A549 (cell line): ENCODE measurements around the gene RGL4. TPM values are rescaled to one million over a fixed set of nuclear protein-coding genes. Genes with fewer than 3 reads are reported as not detected.

Source experiments
- ATAC-seq, 2 experiments: fragments of 200-7000 bp in 1 of 2; fragments of >200 bp in 1 of 2; cut with Nextera tagmentation in 1 of 2; cut with Tn5 transposase in 1 of 2; 3 replicates each; pipeline versions ENCODE4 v1.8.0 to v1.9.1; 2018 to 2020; ENCODE audit warnings: mild to moderate bottlenecking in 1 of 2, moderate library complexity in 1 of 2
- CTCF ChIA-PET: fragments of 300-600 bp; sonication (Branson Sonifier 250); formaldehyde crosslinking; extraction: SDS; loops from one replicate; lab custom pipeline; 2021; ENCODE audit warnings: antibody characterized with exemption, inconsistent platforms; lab: Yijun Ruan, JAX
- POLR2A ChIA-PET: fragments of 350-600 bp; formaldehyde crosslinking; extraction: SDS; loops from one replicate; lab custom pipeline; 2021; ENCODE audit warnings: antibody characterized with exemption, inconsistent platforms; lab: Yijun Ruan, JAX
- DNase-seq, 2 experiments: peaks; one replicate each; pipeline versions ENCODE4 v3.0.0 to v3.0.0-alpha.2; 2011 to 2016; ENCODE audit warnings: low read depth in 1 of 2, low spot score in 1 of 2
- FAIRE-seq: peaks from 2 replicates; lab custom pipeline; 2011; peaks lifted over from hg19 to GRCh38; lab: Jason Lieb, UNC
- H3K27ac ChIP-seq, 2 experiments: fragments of >200 bp; sonication (Bioruptor Twin); formaldehyde crosslinking; 3 replicates each; pipeline ENCODE4 v1.5.1; 2016 to 2017
- H3K4me1 ChIP-seq: fragments of >200 bp; sonication (Bioruptor Twin); formaldehyde crosslinking; 3 replicates; pipeline ENCODE4 v1.6.1; 2016
- H3K4me2 ChIP-seq: fragments of >200 bp; sonication (Bioruptor Twin); formaldehyde crosslinking; 3 replicates; pipeline ENCODE4 v1.6.1; 2016
- H3K4me3 ChIP-seq: fragments of >200 bp; sonication (Bioruptor Twin); formaldehyde crosslinking; 3 replicates; pipeline ENCODE4 v1.5.1; 2016
- H3K9me3 ChIP-seq: fragments of >200 bp; sonication (Bioruptor Twin); formaldehyde crosslinking; 3 replicates; pipeline ENCODE4 v1.6.1; 2016
- BHLHE40 ChIP-seq: IDR thresholded peaks from 2 replicates; pipeline ENCODE4 v1.6.1; 2012; ENCODE audit warnings: low read depth, low read length, inconsistent platforms
- CHD2 ChIP-seq: fragments of 150-350 bp; IDR thresholded peaks from 2 replicates; pipeline ENCODE4 v1.6.1; 2014; ENCODE audit warnings: low read length; ENCODE audit not compliant: partially characterized antibody
- EHF ChIP-seq: fragments of 250-450 bp; sonication (Bioruptor Pico); IDR thresholded peaks from 2 replicates; pipeline ENCODE4 v1.5.0; 2020; ENCODE audit warnings: mild to moderate bottlenecking
- FOSL2 ChIP-seq, 2 experiments: fragments of 450-650 bp in 1 of 2; fragments of >200 bp in 1 of 2; sonication (Bioruptor Twin) in 1 of 2; formaldehyde crosslinking; IDR thresholded peaks; 2 replicates each; pipeline versions ENCODE4 v1.5.0 to v1.6.1; 2016 to 2020; ENCODE audit warnings: mild to moderate bottlenecking in 1 of 2, moderate library complexity in 1 of 2
- HDAC2 ChIP-seq: fragments of 200-600 bp; sonication (generic); IDR thresholded peaks from 2 replicates; pipeline ENCODE4 v1.6.1; 2016
- HEYL ChIP-seq: fragments of 250-450 bp; sonication (Bioruptor Pico); IDR thresholded peaks from 2 replicates; pipeline ENCODE4 v1.8.0; 2021; ENCODE audit warnings: mild to moderate bottlenecking, moderate library complexity
- HOXA7 ChIP-seq: fragments of 250-450 bp; sonication (Bioruptor Pico); IDR thresholded peaks from 2 replicates; pipeline ENCODE4 v1.5.0; 2020; ENCODE audit warnings: mild to moderate bottlenecking, moderate library complexity
- HOXB13 ChIP-seq: fragments of 250-450 bp; sonication (Bioruptor Pico); IDR thresholded peaks from 2 replicates; pipeline ENCODE4 v1.5.0; 2020; ENCODE audit warnings: low read depth, mild to moderate bottlenecking, moderate library complexity
- JUN ChIP-seq, 2 experiments: fragments of >200 bp; sonication (Bioruptor Twin); formaldehyde crosslinking; IDR thresholded peaks; 2 replicates in 1 of 2; 3 replicates in 1 of 2; pipeline ENCODE4 v1.6.1; 2016 to 2017
- MYC ChIP-seq: IDR thresholded peaks from 2 replicates; pipeline ENCODE4 v1.6.1; 2012; ENCODE audit warnings: mild to moderate bottlenecking, inconsistent platforms, low read length, improper control_type of control experiment, borderline replicate concordance
- NFE2L2 ChIP-seq: fragments of 150-350 bp; conservative IDR thresholded peaks from 2 replicates; pipeline ENCODE4 v1.6.1; 2014; ENCODE audit warnings: low read length
- PHF8 ChIP-seq: fragments of 200-600 bp; sonication (generic); IDR thresholded peaks from 2 replicates; pipeline ENCODE4 v1.6.1; 2016; ENCODE audit warnings: low read depth, mild to moderate bottlenecking, antibody characterized with exemption, moderate library complexity, borderline replicate concordance
- POLR2A ChIP-seq: IDR thresholded peaks from 2 replicates; pipeline ENCODE4 v1.6.1; 2012; ENCODE audit warnings: mild to moderate bottlenecking, low read length
- POLR2AphosphoS2 ChIP-seq: conservative IDR thresholded peaks from 2 replicates; pipeline ENCODE4 v1.6.1; 2012; ENCODE audit warnings: low read length, improper control_type of control experiment, inconsistent platforms
- RARB ChIP-seq: fragments of 250-450 bp; sonication (Bioruptor Pico); IDR thresholded peaks from 2 replicates; pipeline ENCODE4 v1.8.0; 2021; ENCODE audit warnings: mild to moderate bottlenecking, moderate library complexity
- RCOR1 ChIP-seq: fragments of 150-350 bp; IDR thresholded peaks from 2 replicates; pipeline ENCODE4 v1.6.1; 2014; ENCODE audit warnings: antibody characterized with exemption, low read length, low read depth
- SREBF2 ChIP-seq: fragments of 450-650 bp; IDR thresholded peaks from 2 replicates; pipeline ENCODE4 v1.6.1; 2014; ENCODE audit warnings: mild to moderate bottlenecking, moderate library complexity
- ZC3H11A ChIP-seq: fragments of 450-650 bp; IDR thresholded peaks from 2 replicates; pipeline ENCODE4 v1.6.1; 2014; ENCODE audit warnings: antibody characterized with exemption, mild to moderate bottlenecking
- ZFP36 ChIP-seq: fragments of 450-650 bp; IDR thresholded peaks from 2 replicates; pipeline ENCODE4 v1.6.1; 2014; ENCODE audit warnings: borderline replicate concordance; ENCODE audit not compliant: partially characterized antibody
- WGBS: methylation state at CpG from one replicate; pipeline ENCODE4 v1.1.6; 2017; ENCODE audit errors: missing lambda C conversion rate; 5-methylcytosine and 5-hydroxymethylcytosine counted together
- polyA plus RNA-seq, 4 experiments: library from polyadenylated mRNA; depleted of rRNA in 3 of 4; stranded (reverse); fragments of >200 nt; fragmentation: RNase III in 1 of 4; extraction: RNeasy Plus Mini Kit Qiagen cat#74134 plus additional on column Dnase treatment in 1 of 4; gene quantifications; 2 replicates in 3 of 4; 3 replicates in 1 of 4; pipeline ENCODE4 v1.2.3, GENCODE V29; 2011 to 2017
- TF ChIP-seq, protein P1 (sequence below): IDR thresholded peaks from 2 replicates; pipeline ENCODE4 v1.6.1; 2012
- TF ChIP-seq, protein P2 (sequence below): IDR thresholded peaks from 2 replicates; pipeline ENCODE4 v1.6.1; 2012; ENCODE audit warnings: low read depth, borderline replicate concordance
- TF ChIP-seq, protein P3 (sequence below): fragments of 450-650 bp; IDR thresholded peaks from 2 replicates; pipeline ENCODE4 v1.6.1; 2014; ENCODE audit warnings: antibody characterized with exemption
- TF ChIP-seq, protein P4 (sequence below): fragments of >200 bp; sonication (Bioruptor Twin); formaldehyde crosslinking; IDR thresholded peaks from 2 replicates; pipeline ENCODE4 v1.6.1; 2016
- TF ChIP-seq, protein P5 (sequence below): fragments of 250-450 bp; sonication (Bioruptor Pico); IDR thresholded peaks from 2 replicates; pipeline ENCODE4 v1.5.0; 2021; ENCODE audit warnings: mild to moderate bottlenecking, moderate library complexity, borderline replicate concordance
- TF ChIP-seq, protein P6 (sequence below): IDR thresholded peaks from 2 replicates; pipeline ENCODE4 v1.6.1; 2012

The RGL4 gene
- polyA plus RNA-seq, 2 of the 4 experiments (the other 2 are of a cell fraction): not detected

DNA sequence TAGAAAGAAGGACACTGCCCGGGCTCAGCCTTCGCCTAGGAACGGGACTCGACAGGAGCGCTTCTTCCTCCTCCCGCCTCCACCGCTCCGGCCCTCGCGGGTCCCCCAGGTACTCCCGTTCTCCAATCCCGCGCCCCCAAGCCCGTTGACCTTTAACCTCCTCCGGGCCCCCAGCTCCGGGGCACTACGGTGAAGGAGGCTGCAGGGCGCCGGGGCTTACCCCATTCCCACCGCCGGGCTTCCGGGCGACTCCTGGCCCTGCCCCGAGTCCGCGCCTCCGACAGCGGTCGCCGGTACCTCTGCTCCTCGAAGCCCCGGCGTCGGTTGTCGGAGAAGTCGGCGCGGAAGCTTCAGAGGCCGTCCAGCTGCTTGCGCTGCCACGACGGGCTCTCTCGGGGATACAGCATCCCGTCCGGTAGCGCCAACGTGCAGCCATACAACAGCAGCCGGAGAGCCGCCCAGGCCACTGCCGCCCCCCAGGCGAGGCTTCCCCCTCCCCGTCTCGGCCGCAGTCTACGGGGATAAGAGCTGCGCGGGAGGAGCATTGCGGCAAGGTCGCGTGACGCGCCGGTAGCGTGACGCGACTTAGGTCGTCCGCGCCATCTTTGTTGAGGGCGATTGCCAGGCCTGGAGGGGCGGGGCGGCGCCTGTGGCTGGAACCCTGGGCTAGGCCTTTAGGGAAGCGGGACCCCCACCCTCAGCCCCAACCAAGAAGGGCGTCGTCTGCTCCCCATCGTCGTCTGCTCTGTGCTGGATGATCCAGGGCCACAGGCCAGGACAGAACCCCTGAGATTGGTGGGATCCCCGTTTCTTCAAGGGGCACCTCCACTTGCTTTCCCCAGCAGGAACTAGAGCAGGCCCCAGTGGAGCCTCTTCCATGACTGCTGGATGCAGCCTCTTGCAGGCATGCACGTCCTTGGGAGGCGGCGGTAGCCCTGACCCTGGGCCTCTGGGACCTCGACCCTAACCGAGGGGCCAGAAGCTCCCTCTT, 26.3 kb downstream of the RGL4 start:
- no peaks in the 10 kb centered on the region; the same call in 2 of the 3 replicates for H3K4me1 ChIP-seq
- H3K4me2 ChIP-seq: peak overlapping the region; percentile 69
- H3K27ac ChIP-seq: peak overlapping the region; percentile 79 to 95
- CTCF ChIA-PET: interaction anchor here (0.7 to 1.0 kb wide), 2 partner anchors 130 to 133 kb away, joined by 3 read pairs; no protein-coding TSS in a partner anchor
- DNase-seq (peak; percentile 76 to 88), FAIRE-seq (no peak), ATAC-seq (peak; percentile 95 to 97)
- POLR2A ChIA-PET: interaction anchor here (0.7 kb wide), 1 partner anchor 11 kb away, joined by 5 read pairs; no protein-coding TSS in a partner anchor
- H3K4me3 ChIP-seq: peak overlapping the region; percentile 69
- TF ChIP-seq HOXB13 (CRISPR knock-in tag) (no peak), RARB (CRISPR knock-in tag) (no peak), BHLHE40 (peak; percentile 68), POLR2A (peak; percentile 89), POLR2AphosphoS2 (no peak), JUN (IDR thresholded peaks at IDR 0.05) (peak in 1 of 2 experiments; percentile 67; a peak in 2 of 5 replicates), EHF (CRISPR knock-in tag) (no peak), FOSL2 (IDR thresholded peaks at IDR 0.05) (no peak), FOSL2 (CRISPR knock-in tag; IDR thresholded peaks at IDR 0.05) (no peak), NFE2L2 (no peak), HOXA7 (no peak), MYC (no peak), PHF8 (peak; percentile 54; the same call in 1 of the 2 replicates), CHD2 (no peak), SREBF2 (no peak)
- TF ChIP-seq, protein P1, sequence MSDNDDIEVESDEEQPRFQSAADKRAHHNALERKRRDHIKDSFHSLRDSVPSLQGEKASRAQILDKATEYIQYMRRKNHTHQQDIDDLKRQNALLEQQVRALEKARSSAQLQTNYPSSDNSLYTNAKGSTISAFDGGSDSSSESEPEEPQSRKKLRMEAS: peak; percentile 86
- TF ChIP-seq, protein P2, sequence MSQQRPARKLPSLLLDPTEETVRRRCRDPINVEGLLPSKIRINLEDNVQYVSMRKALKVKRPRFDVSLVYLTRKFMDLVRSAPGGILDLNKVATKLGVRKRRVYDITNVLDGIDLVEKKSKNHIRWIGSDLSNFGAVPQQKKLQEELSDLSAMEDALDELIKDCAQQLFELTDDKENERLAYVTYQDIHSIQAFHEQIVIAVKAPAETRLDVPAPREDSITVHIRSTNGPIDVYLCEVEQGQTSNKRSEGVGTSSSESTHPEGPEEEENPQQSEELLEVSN: peak; percentile 81
- TF ChIP-seq, protein P3, sequence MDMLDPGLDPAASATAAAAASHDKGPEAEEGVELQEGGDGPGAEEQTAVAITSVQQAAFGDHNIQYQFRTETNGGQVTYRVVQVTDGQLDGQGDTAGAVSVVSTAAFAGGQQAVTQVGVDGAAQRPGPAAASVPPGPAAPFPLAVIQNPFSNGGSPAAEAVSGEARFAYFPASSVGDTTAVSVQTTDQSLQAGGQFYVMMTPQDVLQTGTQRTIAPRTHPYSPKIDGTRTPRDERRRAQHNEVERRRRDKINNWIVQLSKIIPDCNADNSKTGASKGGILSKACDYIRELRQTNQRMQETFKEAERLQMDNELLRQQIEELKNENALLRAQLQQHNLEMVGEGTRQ: peak; percentile 85
- TF ChIP-seq, protein P4, sequence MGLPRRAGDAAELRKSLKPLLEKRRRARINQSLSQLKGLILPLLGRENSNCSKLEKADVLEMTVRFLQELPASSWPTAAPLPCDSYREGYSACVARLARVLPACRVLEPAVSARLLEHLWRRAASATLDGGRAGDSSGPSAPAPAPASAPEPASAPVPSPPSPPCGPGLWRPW: no peak
- no peaks in the 10 kb centered on the region for H3K9me3 ChIP-seq
- WGBS: under 1% methylated on average over 19 of the region's 84 CpGs

DNA sequence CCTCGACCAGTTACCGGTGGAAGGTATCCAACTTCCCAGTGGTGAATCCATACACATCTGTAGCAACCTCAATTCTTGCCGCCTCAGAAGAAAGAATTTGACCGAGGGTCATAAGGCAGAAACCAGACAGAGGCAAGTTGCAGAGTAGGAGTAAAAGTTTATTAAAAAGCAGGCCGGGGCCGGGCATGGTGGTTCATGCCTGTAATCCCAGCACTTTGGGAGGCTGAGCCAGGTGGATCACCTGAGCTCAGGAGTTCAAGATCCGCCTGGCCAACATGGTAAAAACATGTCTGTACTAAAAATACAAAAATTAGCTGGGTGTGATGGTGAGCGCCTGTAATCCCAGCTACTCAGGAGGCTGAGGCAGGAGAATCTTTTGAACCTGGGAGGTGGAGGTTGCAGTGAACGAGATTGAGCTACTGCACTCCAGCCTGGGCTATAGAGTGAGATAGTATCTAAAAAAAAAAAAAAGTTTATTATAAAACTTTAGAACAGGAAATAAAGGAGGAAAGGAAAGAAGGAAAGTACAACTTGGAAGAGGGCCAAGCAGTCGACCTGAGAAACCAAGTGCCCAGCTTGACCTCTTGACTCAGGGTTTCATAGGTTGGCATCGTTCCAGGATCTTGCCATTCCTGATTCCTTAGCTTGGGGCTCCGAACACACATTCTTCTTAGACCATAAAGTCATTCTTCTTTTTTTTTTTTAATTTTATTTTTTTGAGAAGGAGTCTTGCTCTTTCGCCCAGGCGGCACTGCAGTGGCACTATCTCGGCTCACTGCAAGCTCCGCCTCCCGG, 27.8 kb downstream of the RGL4 start:
- POLR2A ChIA-PET: no interaction called here
- Histone ChIP-seq H3K4me1 (no peaks in the 10 kb centered on the region; the same call in 2 of the 3 replicates), H3K4me3 (no peak overlapping the region), H3K4me2 (no peak overlapping the region), H3K9me3 (no peaks in the 10 kb centered on the region), H3K27ac (no peak overlapping the region)
- peak in 1 of 2 experiments; percentile 16 for DNase-seq
- 81% methylated on average over 17 of the region's 17 CpGs for WGBS
- FAIRE-seq: no peak
- TF ChIP-seq, protein P1: no peak
- TF ChIP-seq ZFP36: no peak
- TF ChIP-seq HDAC2: no peak
- TF ChIP-seq, protein P5, sequence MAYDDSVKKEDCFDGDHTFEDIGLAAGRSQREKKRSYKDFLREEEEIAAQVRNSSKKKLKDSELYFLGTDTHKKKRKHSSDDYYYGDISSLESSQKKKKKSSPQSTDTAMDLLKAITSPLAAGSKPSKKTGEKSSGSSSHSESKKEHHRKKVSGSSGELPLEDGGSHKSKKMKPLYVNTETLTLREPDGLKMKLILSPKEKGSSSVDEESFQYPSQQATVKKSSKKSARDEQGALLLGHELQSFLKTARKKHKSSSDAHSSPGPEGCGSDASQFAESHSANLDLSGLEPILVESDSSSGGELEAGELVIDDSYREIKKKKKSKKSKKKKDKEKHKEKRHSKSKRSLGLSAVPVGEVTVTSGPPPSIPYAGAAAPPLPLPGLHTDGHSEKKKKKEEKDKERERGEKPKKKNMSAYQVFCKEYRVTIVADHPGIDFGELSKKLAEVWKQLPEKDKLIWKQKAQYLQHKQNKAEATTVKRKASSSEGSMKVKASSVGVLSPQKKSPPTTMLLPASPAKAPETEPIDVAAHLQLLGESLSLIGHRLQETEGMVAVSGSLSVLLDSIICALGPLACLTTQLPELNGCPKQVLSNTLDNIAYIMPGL (CRISPR knock-in tag): no peak
- no peak for TF ChIP-seq EHF (CRISPR knock-in tag)
- TF ChIP-seq RARB (CRISPR knock-in tag): no peak
- TF ChIP-seq HOXA7: no peak
- TF ChIP-seq ZC3H11A: no peak
- no peak for TF ChIP-seq POLR2AphosphoS2
- no peak for TF ChIP-seq RCOR1
- TF ChIP-seq PHF8: no peak
- TF ChIP-seq HEYL (CRISPR knock-in tag): no peak
- TF ChIP-seq, protein P6, sequence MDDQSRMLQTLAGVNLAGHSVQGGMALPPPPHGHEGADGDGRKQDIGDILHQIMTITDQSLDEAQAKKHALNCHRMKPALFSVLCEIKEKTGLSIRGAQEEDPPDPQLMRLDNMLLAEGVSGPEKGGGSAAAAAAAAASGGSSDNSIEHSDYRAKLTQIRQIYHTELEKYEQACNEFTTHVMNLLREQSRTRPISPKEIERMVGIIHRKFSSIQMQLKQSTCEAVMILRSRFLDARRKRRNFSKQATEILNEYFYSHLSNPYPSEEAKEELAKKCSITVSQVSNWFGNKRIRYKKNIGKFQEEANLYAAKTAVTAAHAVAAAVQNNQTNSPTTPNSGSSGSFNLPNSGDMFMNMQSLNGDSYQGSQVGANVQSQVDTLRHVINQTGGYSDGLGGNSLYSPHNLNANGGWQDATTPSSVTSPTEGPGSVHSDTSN: no peak
- TF ChIP-seq FOSL2 (IDR thresholded peaks at IDR 0.05): no peak
- no peak for TF ChIP-seq FOSL2 (CRISPR knock-in tag; IDR thresholded peaks at IDR 0.05)
- no peak for TF ChIP-seq POLR2A
- no peak for ATAC-seq
- CTCF ChIA-PET: interaction anchor here (0.6 kb wide), 1 partner anchor 869 kb away, joined by 3 read pairs; no protein-coding TSS in a partner anchor
